GM18498 (cell line): Measurements from ENCODE around the gene TIMP3.
"Not testable (repeated sequence)": the region's sequence is repeated elsewhere in the genome, so short reads cannot be mapped to it uniquely, and the experiment has no call there.

Experiments
- ATAC-seq: cut with Tn5 transposase; IDR thresholded peaks from one replicate; pipeline ENCODE4 v1.9.1; 2021; ENCODE audit warnings: mild to moderate bottlenecking, moderate library complexity; ENCODE audit not compliant: unreplicated experiment

The TIMP3 gene

GRCh38 chr22:32850591-32851517 is 49.3 kb downstream of the TIMP3 start:
- no peak for ATAC-seq

GRCh38 chr22:32852395-32853251 is 51.1 kb downstream of the TIMP3 start:
- no peak for ATAC-seq

GRCh38 chr22:32853662-32854061 is 52.2 kb downstream of the TIMP3 start:
- ATAC-seq = no peak

- ATAC-seq = no peak
Observed at GRCh38 chr22:32854351-32854804, 52.9 kb downstream of the TIMP3 start.

GRCh38 chr22:32855045-32855756 is 53.7 kb downstream of the TIMP3 start:
- ATAC-seq = no peak

GRCh38 chr22:32858121-32858703 is 56.7 kb downstream of the TIMP3 start:
- ATAC-seq = no peak

- ATAC-seq = no peak
Observed at GRCh38 chr22:32858957-32859356, 57.5 kb downstream of the TIMP3 start.

GRCh38 chr22:32859743-32860142 is 58.2 kb downstream of the TIMP3 start:
- ATAC-seq = no peak

GRCh38 chr22:32861330-32861729 is 59.8 kb downstream of the TIMP3 start:
- no peak for ATAC-seq

GRCh38 chr22:32862083-32862482 is 60.6 kb downstream of the TIMP3 start:
- ATAC-seq = no peak

GRCh38 chr22:32862936-32863661 is 61.6 kb downstream of the TIMP3 start:
- no peak for ATAC-seq

GRCh38 chr22:32864041-32864440 is 62.5 kb downstream of the TIMP3 start:
- no peak for ATAC-seq

GRCh38 chr22:32864596-32864995 is 63.1 kb downstream of the TIMP3 start:
- ATAC-seq = no peak

- no peak for ATAC-seq
Observed at GRCh38 chr22:32866953-32867352, 65.4 kb downstream of the TIMP3 start.

GRCh38 chr22:32868946-32869345 is 67.4 kb downstream of the TIMP3 start:
- ATAC-seq = no peak

GRCh38 chr22:32870474-32870873 is 69.0 kb downstream of the TIMP3 start:
- no peak for ATAC-seq

GRCh38 chr22:32873604-32874003 is 72.1 kb downstream of the TIMP3 start:
- ATAC-seq = not testable (repeated sequence)

- no peak for ATAC-seq
Observed at GRCh38 chr22:32874385-32874784, 72.9 kb downstream of the TIMP3 start.

- ATAC-seq = no peak
Observed at GRCh38 chr22:32874976-32875375, 73.5 kb downstream of the TIMP3 start.

- no peak for ATAC-seq
Observed at GRCh38 chr22:32876516-32876915, 75.0 kb downstream of the TIMP3 start.
